ENCODE measurements around the gene MSRB3.

MSRB3 gene

DNA sequence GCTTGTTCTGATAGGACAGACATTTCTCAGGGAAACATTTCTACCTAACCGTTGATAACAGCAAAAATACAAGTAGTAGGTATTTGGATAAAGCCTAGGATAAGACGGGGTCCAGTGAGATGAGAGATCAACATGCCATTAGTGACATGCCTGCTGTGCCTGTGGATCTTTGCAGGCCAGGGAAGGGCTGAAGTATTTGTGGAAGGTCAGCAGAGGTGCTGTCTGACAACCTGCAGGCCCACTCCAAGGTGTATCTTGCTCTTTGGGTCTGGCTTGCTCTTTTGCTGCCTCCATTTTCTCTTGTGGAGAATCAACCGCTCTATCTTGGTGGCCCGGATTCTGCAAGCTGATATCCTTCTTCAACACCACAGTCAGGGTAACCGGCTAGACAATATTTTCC is 46.7 kb downstream of the MSRB3 start:
- DNase-seq (ENCODE audit: low spot score): no peak

DNA sequence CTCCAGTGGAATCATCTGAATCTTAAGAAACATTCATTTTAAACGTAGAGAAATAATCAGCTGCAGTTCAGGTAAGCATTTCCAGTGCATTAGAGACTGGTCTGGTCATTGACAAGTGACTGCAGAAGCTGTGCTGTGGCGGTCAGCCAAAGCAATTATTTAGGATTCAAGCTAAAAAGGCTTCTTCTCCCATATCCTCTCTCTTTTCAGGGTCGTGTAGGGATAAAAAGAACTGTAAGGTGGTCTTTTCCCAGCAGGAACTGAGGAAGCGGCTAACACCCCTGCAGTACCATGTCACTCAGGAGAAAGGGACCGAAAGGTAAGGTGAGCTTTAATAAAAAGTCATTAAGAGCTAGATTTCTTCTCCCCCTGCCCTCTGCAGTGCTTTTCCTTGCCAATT is 48.1 kb downstream of the MSRB3 start:
- DNase-seq (ENCODE audit: low spot score): no peak

DNA sequence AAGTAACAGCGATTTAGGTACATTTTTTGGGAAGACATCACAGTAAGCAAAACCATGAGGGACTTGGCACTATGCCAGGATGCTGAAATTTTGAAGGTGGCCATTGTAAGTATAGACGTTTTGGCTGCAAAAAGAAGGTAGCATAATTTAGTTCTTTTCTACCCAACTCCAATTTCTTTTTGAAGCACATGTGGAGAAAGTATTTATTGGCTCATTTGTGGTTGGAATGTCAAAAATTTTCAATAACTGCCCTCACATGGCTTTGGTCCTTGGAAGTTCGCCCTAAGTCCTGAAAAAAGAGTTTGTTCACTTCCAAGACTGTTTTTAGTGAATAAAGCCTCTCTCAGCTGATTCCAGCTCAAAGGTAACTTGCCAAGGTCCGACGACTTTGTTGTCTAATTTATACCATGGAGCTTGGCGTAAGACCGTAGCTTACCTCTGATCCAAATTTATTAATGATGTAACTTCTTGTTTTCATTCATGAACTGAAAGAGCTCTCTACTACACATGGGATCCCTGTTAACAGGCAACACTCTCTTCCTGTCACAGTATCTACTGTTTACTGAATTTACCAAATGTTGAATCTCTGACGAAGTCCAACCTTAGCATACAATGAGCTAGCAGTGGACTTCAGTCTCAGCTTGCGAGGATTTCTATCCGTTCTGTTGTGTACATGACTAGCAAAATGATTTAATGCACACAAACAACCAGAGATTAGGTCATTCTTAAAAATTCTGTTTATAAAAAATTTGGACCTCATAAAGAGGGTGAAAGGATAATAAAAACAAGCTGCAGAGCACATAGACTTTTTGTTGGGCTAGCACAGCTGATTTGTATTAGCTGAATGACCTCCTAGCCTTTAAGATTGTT is 49.0 kb downstream of the MSRB3 start:
- DNase-seq (ENCODE audit: low spot score): no peak

DNA sequence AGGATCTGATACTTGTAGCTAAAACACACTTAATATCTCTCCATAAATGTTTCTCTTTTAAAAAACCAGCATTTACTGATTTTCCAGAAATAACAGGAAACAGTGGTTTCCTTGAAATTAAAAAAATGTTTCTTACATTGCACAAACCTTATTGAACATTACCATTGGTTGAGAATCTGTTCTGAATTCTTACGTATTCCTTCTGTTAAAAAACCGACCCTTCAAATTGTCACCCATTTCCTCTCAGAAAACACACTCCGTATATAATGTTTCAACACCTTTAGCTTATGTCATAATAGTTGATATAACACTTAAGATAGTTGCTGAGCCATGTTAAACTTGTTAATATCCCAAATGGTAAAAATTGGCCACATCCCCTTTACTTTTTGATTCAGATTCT is 51.2 kb downstream of the MSRB3 start:
- no peak for DNase-seq (ENCODE audit: low spot score)

DNA sequence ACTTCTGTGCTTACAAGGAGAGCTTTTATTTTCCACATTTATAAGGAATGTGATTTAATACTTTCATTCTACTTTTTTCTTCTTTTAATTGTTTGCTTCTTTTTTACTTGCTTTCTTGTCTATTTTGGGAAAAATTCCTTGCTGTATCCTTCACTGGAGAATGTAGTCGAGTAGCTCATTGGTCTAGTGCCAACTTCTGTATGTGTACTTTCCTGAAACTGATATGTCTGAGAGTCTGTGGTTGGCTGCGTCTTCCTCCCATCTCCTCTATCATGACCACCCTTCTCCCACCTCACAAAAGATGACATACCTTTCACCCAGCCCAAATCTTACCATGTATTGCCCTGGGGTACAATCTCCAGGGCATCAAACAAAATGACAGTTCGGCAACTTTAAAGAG is 51.8 kb downstream of the MSRB3 start:
- DNase-seq (ENCODE audit: low spot score): no peak

DNA sequence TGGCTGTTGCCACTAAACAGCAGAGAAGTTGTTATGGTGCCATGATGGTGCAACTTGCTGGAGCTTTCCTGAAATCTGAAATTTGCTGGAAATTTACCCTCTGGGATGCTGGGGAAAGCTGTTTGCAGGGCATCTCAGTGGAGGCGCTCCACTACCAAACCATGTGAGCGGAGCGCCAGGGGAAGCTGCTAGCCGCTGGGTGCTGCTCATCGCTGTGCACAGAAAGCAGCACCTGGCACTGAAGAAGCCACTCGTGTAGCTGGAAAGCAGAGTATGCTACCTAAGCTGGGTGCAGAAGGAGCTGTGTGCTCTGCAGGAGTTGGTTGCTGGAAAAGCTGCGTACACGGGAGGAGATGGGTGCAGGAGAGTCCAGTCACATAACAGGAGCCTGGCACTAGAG is 53.0 kb downstream of the MSRB3 start:
- no peak for DNase-seq (ENCODE audit: low spot score)

DNA sequence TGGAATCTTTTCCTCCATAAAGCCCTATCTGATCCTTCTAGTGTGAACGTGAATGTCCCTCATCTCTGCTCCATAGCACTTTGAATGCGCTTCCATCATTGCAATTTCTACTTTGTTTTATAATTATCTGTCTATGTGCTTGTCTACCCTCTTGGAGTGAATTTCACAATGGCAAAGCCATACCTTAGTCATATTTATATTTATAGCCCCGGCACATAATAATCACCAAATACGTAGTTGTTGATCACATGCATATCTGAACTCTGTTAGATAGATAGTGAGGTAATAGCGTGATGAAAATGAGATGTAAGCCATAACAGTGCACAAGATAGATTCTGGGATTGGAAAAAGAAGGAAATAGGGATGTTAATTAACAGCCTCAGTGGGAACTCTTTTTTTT is 55.2 kb downstream of the MSRB3 start:
- no peak for DNase-seq (ENCODE audit: low spot score)

DNA sequence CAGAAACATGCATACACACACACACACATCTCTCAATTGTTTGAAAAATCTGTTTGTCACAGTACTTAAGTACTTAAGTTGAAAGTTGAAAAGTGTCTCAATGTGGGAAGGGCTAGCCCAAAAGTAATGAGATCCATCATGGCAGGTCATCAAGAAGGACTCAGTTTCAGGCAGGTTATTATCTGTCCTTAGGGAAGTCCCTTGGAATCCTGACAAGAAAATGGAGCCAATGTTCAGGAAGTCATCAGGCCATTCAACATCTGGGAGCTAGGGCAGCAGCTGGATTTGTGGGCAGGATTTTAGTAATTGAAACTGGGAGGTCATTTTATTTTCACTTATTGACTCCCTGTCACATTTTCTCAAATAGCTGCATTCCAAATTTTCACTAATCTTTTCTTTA is 56.0 kb downstream of the MSRB3 start:
- DNase-seq (ENCODE audit: low spot score): no peak

DNA sequence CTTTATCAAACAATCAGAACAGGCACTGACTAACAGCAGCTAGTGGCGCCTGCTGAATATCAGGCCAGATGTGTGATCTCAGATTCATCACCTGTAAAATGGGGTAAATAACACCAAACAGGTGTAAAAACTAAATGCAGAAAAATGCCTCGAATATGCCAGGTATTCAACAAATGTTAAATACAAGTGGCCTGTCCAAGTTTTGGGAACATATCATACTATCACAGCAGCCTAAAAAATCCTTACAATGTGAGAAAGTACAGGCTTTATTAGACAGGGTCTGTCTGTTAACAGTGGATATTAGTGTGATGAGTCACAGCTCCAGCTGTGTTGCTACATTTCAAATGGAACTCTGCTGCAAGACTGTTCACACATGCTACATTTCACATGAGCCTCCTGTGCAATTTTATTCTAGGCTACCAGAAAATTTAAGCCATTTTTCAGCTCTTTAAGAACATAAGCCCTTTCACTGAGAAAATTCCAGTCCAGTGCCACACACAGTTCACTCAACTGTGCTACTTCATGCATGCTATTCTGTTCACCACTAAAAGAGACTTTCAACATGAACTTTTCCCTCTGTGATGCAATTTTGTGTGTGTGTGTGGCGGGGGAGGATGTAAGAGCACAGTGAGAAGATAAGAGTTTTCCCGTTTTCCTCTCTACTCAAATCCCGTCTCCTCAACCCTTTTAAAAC is 56.7 kb downstream of the MSRB3 start:
- DNase-seq (ENCODE audit: low spot score): peak; percentile 41

DNA sequence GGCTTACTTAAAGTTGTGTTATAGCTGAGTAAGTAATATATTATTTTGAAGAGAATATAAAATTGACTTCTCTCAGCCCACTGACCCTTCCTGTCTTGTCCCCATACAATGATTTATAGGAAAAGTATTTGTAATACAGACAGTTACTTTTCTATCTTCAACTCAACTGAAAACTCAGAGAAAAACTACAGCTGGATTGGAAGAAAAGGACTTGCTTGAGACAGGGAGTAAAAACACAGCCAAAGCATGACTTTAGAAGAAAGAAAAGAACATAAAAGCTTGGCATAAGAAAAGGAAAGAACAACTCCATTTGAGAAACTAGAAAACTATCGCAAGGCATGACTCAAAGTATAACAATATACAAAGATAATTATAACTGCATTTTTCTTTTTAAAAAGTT is 57.5 kb downstream of the MSRB3 start:
- no peak for DNase-seq (ENCODE audit: low spot score)

DNA sequence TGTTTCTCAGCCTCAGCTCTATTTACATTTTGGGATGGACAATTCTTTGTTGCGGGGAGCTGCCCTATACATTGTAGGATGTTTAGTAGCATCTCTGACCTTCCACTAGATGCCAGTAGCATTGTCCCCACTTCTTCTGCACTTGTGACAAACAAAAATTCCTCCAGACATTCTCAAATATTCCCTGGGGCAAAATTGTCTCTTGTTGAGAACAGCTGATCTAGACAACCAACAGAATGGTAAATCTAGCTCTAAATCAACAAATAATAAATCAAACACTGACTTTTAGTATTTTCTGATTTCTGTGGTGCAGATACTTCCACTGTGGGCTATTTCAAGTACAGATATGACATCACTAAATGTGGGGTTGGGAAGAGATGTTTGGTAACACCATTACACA is 60.7 kb downstream of the MSRB3 start:
- DNase-seq (ENCODE audit: low spot score): no peak

DNA sequence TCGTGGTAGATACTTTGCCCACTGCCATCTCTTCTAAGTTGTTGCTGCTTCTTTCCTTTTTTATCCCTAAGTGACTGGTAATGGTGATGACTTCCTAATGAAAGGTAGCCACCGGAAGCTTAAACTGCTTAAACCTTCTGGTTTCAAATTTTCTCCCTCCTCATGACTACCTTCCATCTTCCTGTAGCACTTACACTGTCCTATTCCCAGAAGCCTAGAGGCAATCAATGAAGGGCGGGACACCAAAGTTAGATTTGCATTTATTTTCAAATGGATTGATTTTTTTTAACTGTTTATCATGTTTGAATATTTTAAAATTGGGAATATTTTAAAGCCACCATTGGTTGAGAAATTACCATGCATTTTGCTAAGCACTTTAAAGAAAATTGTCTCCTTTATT is 64.7 kb downstream of the MSRB3 start:
- DNase-seq (ENCODE audit: low spot score): no peak

DNA sequence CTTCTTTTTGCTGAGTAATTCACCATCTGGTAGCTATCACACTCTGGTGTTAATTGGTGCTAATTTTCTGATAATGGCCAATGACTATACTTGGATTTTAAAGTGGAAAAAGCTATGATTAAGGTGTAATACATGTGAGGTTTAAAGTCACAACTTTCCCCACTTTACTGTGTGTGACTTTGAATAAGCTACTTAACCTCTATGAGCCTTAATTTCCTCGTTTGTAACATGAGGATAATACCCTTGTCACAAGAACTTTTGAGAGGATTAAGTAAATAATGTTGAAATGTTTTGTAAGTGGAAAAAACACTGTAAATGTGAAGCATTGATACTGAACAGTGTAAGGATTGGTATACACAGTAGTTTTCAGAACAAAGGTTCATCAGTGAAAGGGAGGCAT is 65.3 kb downstream of the MSRB3 start:
- no peak for DNase-seq (ENCODE audit: low spot score)

DNA sequence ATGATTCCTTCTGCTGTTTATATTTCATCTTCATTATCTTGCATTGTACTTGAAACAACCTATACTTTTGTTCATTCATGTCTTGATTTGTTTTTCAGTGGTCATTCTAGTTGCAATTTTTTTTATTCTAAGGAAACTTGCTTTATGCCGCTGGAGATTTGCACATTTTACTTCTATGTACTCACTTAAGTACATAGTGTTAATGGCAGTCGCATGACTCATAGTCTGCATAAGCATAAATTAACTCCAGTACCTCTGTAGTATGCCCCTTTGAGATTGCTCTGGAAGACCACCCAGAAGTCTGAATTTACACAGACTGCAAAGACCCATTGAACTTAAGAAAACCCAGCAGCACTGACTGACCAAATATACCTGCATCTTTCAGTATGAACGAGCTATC is 77.0 kb downstream of the MSRB3 start:
- no peak for DNase-seq (ENCODE audit: low spot score)

DNA sequence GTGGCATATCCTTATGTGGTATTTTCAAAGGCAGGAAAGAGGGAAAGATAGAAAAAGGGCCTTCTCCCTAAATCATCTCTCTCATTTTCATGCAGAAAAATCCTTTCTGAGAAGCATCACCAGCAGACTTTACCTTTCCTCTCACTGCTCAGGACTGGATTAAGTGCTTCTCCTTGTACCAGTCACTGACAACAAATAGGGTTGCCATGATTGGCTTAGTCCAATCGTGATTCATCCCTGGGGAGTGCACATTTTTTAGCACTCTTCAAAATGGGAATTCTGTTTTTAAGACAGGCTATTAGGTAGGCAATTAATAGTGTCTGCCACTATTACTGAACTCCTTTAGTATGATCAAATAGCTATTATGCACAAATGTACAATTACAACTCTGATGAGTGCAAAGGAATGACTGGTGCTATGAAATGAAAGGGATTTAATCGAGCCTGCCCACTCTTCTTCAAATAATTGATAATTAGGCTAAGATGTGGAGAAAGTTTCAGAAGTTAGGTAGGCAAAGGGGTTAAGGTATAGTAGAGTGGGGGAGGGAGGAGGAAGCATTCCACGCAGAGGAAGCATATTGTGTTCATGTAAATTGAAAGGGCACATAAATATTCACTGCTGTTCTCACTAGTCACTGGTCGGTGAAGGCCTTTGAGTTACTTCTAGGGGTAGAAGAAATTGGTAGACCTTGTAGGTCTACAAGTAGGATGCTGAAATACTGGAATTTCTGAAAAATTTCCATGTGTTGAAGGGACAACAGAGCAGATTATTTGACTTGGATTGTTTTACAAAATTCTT is 84.0 kb downstream of the MSRB3 start:
- no peak for DNase-seq (ENCODE audit: low spot score)

DNA sequence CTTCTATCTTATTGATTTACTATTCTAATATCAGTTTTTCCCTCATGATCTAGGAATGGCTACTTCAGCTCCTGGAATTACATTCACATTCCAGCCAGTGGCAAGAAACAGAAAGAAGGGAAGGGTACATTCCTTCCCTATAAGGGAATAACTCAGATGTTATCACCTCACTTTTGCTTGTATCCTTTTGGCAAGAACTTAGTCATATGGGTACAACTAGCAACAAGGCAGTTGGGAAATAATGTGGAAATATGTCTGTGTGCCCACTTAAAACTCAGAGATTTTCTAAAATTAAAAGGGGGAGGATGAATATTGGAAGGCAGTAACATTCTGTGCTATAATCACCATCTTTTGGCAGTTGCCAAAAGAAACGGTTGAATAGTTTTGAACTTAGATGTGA is 85.6 kb downstream of the MSRB3 start:
- DNase-seq (ENCODE audit: low spot score): no peak

DNA sequence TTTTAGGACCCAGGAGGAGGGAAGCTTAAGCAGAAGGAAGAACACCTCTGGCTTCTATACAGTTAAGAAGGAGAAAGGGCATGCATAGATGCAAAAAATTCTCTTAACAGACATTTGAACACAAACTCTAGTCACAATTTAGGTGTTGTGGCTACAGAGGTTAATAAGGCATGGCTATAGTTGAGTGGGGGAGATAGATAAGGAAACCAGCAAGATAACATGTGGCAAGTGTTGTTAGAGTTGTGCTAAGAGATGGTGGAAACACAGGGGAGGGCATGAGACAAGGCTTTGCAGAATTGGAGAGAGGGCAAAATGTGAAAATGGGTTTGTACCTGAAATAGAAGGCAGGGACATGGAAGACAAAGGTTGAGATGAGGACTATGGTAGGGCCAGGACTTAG is 88.9 kb downstream of the MSRB3 start:
- no peak for DNase-seq (ENCODE audit: low spot score)

DNA sequence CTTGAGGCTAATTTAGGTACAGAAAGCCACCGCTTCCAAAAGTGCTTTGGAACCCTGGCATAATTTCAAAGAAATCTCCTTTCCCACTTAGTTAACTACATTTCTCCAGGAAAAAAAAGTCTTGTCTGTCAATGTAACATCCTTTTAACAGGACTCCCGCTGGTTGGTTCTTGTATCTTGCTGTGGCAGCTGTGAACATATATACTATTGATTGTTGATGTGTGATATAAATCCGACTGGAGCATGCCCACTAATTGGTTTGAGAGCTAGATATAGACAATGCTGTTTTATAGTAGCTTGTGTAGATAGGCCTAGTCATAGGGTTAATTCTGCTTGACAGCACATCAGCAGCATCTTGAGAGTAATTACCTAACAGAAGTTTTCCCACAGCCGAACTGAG is 89.6 kb downstream of the MSRB3 start:
- no peak for DNase-seq (ENCODE audit: low spot score)

DNA sequence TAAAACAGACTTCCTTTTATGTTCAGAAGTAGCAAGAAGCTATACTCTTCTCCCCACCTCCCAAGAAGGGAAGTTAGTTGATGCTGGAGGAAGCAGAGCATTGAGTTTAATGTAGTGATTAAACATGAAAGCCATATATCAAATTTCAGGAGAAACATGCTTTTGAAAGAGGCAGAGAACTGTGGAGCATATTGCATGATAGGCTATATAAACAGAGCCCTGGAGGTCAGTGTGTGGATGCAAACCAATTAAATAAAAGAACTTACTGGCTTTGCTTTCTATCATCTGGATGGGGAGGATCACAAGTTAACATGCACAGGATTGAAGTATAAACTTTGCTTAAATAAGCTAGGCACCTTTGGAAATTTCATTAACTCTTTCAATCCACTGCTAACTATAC is 94.1 kb downstream of the MSRB3 start:
- no peak for DNase-seq (ENCODE audit: low spot score)

DNA sequence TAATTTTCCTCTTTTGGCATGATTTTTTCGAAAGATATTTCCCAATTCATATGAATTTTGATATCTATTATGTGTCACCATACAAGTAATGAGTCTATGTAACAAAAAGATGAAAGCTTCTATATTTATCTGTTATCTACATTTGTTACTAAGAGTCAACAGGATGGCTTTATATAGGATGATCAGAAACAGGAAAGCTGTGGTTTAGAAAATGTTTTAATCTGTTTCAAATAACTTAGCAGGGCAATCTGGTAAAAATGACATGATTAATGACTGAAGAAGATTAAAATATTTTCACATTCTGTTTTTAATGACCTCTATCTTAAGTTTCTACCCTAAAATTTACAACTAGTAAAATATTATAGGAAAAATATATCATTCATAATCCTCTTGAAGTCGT is 105.8 kb downstream of the MSRB3 start:
- no peak for DNase-seq (ENCODE audit: low spot score)

DNA sequence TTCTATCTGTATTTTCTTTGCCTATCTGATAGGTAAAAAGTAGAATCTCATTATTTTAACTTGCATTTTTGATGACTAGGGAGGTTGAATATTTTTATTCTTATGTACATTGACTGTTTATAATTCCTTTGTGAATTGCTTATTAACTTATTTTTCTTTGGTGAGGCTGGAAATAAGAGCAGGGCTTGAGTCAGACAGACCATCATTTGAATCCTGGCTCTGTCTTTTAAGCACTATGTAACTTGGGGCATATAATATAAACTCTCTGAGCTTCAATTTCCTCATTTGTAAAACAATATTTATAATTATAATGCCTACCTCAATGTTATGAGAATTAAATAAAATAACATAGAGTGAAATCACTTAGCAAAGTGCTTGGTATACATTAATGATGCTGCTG is 108.9 kb downstream of the MSRB3 start:
- no peak for DNase-seq (ENCODE audit: low spot score)

DNA sequence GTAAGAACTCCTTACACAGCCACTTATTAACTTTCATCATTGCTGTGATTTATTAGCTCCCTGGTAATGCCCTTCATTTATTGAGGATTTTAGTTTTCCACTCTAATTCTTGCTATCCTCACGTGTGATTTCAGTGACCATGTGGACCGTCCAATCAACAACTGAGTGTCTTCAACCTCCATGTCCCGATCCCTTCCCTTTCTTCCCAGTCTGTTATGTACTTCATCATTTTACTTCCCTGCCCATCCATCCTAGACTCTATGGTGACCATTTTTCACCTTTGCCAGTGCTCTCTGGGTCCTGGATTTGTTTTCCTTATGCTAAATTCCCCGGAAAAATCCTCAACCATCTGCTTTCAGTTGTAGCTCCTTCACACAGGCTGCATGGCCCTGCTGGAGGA is 111.0 kb downstream of the MSRB3 start:
- no peak for DNase-seq (ENCODE audit: low spot score)

DNA sequence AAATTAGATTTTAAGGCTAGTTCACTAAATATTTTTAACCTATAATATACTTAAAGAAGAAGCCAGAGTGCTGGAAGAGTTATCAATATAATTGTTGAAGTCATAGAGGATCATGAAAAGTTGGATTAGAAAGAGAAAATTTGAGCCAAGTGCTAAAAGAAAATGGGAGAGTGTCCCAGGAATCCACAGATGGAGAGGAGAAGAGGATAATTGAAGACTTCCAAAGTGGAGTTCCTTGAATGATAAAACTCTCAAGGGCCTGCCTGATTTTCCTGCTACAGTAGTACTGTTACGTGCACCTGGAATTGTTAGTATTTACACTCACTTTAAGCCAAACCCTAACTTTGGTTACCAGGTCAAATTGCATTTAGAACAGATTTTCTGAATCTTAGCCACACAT is 113.2 kb downstream of the MSRB3 start:
- no peak for DNase-seq (ENCODE audit: low spot score)

All from HuH-7.5 (cell line).